ENCODE measurements around the gene ABCB6.

ABCB6 gene

GRCh38 chr2:219213486-219214071, 5.2 kb downstream of the ABCB6 start:
- TF ChIP-seq POLR2AphosphoS5 (IDR thresholded peaks at IDR 0.05; ENCODE audit: low read depth, low read length) (no peak), FOXP2 (optimal IDR thresholded peaks at IDR 0.05; ENCODE audit: borderline replicate concordance, extremely low read depth, extremely low read length, insufficient read depth) (no peak), SIN3A (IDR thresholded peaks at IDR 0.05; ENCODE audit: borderline replicate concordance, insufficient read depth, low read length) (no peak), TAF1 (IDR thresholded peaks at IDR 0.05; ENCODE audit: borderline replicate concordance, insufficient read depth, low read length) (no peak)
- TF ChIP-seq, protein P1, sequence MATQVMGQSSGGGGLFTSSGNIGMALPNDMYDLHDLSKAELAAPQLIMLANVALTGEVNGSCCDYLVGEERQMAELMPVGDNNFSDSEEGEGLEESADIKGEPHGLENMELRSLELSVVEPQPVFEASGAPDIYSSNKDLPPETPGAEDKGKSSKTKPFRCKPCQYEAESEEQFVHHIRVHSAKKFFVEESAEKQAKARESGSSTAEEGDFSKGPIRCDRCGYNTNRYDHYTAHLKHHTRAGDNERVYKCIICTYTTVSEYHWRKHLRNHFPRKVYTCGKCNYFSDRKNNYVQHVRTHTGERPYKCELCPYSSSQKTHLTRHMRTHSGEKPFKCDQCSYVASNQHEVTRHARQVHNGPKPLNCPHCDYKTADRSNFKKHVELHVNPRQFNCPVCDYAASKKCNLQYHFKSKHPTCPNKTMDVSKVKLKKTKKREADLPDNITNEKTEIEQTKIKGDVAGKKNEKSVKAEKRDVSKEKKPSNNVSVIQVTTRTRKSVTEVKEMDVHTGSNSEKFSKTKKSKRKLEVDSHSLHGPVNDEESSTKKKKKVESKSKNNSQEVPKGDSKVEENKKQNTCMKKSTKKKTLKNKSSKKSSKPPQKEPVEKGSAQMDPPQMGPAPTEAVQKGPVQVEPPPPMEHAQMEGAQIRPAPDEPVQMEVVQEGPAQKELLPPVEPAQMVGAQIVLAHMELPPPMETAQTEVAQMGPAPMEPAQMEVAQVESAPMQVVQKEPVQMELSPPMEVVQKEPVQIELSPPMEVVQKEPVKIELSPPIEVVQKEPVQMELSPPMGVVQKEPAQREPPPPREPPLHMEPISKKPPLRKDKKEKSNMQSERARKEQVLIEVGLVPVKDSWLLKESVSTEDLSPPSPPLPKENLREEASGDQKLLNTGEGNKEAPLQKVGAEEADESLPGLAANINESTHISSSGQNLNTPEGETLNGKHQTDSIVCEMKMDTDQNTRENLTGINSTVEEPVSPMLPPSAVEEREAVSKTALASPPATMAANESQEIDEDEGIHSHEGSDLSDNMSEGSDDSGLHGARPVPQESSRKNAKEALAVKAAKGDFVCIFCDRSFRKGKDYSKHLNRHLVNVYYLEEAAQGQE (IDR thresholded peaks at IDR 0.05; ENCODE audit: insufficient read depth in 1 of 2, low read depth in 2 of 2, low read length in 2 of 2): no peak

DNA sequence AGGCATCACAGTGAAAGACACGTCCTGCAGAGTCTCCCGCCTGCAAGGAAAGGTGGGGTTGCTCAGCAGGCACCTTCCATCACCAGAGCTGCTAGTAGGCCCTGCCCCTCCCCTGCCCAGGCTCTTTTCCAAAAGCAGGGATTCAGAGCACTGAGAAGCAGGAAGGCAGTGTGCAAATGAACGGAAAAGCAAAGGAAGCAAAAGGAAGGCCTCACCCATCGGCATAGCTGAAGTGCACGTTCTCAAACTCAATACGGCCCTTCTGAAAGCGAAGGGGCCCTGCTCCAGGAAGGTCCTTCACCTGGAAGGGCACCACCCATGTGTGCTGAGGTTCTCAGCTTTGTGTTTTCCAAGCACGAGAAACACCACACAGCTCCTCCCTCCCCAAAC, 5.7 kb downstream of the ABCB6 start:
- TF ChIP-seq TAF1 (IDR thresholded peaks at IDR 0.05; ENCODE audit: borderline replicate concordance, insufficient read depth, low read length) (no peak), POLR2AphosphoS5 (IDR thresholded peaks at IDR 0.05; ENCODE audit: low read depth, low read length) (no peak), SIN3A (IDR thresholded peaks at IDR 0.05; ENCODE audit: borderline replicate concordance, insufficient read depth, low read length) (no peak), FOXP2 (optimal IDR thresholded peaks at IDR 0.05; ENCODE audit: borderline replicate concordance, extremely low read depth, extremely low read length, insufficient read depth) (no peak)
- TF ChIP-seq, protein P1 (IDR thresholded peaks at IDR 0.05; ENCODE audit: insufficient read depth in 1 of 2, low read depth in 2 of 2, low read length in 2 of 2): no peak

DNA sequence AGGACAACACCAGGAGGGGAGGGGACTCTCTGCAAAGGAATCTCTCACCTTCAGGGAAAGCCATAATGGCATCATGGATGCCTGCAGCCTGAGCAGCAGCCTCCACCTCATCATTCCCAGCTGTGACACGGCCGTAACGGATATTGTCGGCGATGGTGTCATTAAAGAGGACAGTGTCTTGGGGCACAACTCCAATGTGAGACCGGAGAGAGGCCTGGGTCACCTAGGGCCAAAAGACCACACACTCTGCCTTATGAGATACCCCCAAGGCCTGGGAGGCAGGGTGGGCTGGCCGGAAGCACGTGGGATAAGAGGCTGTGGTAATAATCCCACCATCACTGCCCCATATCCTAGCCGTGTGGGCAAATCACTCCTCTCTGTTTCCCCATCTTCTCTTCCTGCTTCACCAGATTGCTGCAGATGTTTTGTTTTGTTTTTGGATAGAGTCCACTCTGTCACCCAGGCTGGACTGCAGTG, 7.8 kb downstream of the ABCB6 start:
- no peak for TF ChIP-seq TAF1 (IDR thresholded peaks at IDR 0.05; ENCODE audit: borderline replicate concordance, insufficient read depth, low read length)

DNA sequence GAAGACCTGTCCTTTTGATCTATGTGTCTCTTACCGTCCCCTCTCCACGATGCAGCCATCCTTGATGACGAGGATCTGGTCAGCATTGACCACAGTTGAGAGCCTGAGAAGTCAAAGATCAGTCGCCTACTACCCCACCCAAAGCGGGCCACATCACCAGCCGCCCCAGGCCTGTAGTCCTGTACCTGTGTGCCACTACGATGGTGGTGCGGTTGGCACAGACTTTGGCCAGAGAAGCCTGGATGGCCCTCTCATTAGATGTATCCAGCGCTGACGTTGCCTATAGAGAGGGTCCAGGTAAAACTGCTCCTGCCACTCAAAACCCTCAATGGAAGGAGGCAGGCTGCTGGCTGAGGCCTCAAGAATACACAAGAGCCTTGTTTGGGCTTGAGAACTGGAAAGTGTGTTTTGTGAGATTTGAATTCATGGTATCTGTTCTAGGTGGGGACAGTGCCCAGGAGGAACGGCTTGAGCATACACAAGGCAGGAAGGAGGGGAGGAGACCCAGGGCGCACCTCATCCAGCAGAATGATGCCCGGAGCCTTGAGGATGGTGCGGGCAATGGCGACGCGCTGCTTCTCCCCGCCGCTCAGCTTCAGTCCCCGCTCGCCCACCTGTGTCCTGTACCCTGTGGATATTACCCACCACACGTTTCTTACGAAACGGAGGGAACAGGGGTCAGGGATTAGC, 8.4 kb downstream of the ABCB6 start:
- TF ChIP-seq POLR2AphosphoS5 (IDR thresholded peaks at IDR 0.05; ENCODE audit: low read depth, low read length): no peak
- TF ChIP-seq TAF1 (IDR thresholded peaks at IDR 0.05; ENCODE audit: borderline replicate concordance, insufficient read depth, low read length): no peak
- TF ChIP-seq, protein P1 (IDR thresholded peaks at IDR 0.05; ENCODE audit: insufficient read depth in 1 of 2, low read depth in 2 of 2, low read length in 2 of 2): no peak
- TF ChIP-seq SIN3A (IDR thresholded peaks at IDR 0.05; ENCODE audit: borderline replicate concordance, insufficient read depth, low read length): no peak
- TF ChIP-seq FOXP2 (optimal IDR thresholded peaks at IDR 0.05; ENCODE audit: borderline replicate concordance, extremely low read depth, extremely low read length, insufficient read depth): no peak

GRCh38 chr2:219209236-219210195, 9.2 kb downstream of the ABCB6 start:
- TF ChIP-seq, protein P1 (IDR thresholded peaks at IDR 0.05; ENCODE audit: insufficient read depth in 1 of 2, low read depth in 2 of 2, low read length in 2 of 2): no peak
- TF ChIP-seq FOXP2 (optimal IDR thresholded peaks at IDR 0.05; ENCODE audit: borderline replicate concordance, extremely low read depth, extremely low read length, insufficient read depth) (no peak), SIN3A (IDR thresholded peaks at IDR 0.05; ENCODE audit: borderline replicate concordance, insufficient read depth, low read length) (no peak), TAF1 (IDR thresholded peaks at IDR 0.05; ENCODE audit: borderline replicate concordance, insufficient read depth, low read length) (no peak), POLR2AphosphoS5 (IDR thresholded peaks at IDR 0.05; ENCODE audit: low read depth, low read length) (no peak)

All from PFSK-1 (cell line).